Measurements from ENCODE around the gene COX20.

COX20 gene

GRCh38 chr1:244844155-244845121, 9.0 kb downstream of the COX20 start:
- no peak overlapping the region; the same call in 1 of the 2 replicates for H3K27ac ChIP-seq
- H2AFZ ChIP-seq (ENCODE audit: low read depth), result no peak overlapping the region
- no peaks in the 10 kb centered on the region for H3K27me3 ChIP-seq (ENCODE audit: insufficient read depth, low read depth)
- no peak overlapping the region for H3K9ac ChIP-seq
- peaks cover 18% of the 10 kb centered on the region; the same call in 1 of the 2 replicates for H4K20me1 ChIP-seq (ENCODE audit: insufficient read depth)
- no peak overlapping the region for H3K4me3 ChIP-seq (IDR thresholded peaks at IDR 0.05; ENCODE audit: insufficient read depth, low read depth, low read length)
- peaks cover 60% of the 10 kb centered on the region for H3K4me1 ChIP-seq (ENCODE audit: low read depth, poor library complexity, severe bottlenecking)
- TF ChIP-seq CTCF (conservative IDR thresholded peaks at IDR 0.05; ENCODE audit: low read depth, low read length), result no peak
- peaks cover 68% of the 10 kb centered on the region for H3K79me2 ChIP-seq (ENCODE audit: insufficient read depth, low read depth)
- no peak overlapping the region for H3K4me2 ChIP-seq
- H3K36me3 ChIP-seq (ENCODE audit: insufficient read depth), result peaks cover 42% of the 10 kb centered on the region

- H3K4me1 ChIP-seq (ENCODE audit: low read depth, poor library complexity, severe bottlenecking), result peaks cover 38% of the 10 kb centered on the region
- no peak for TF ChIP-seq CTCF (conservative IDR thresholded peaks at IDR 0.05; ENCODE audit: low read depth, low read length)
- H3K9ac ChIP-seq, result no peak overlapping the region
- H3K36me3 ChIP-seq (ENCODE audit: insufficient read depth), result peaks cover 43% of the 10 kb centered on the region
- H3K27ac ChIP-seq, result no peak overlapping the region
- no peak overlapping the region for H3K4me2 ChIP-seq
- no peak overlapping the region for H2AFZ ChIP-seq (ENCODE audit: low read depth)
- peaks cover 18% of the 10 kb centered on the region; the same call in 1 of the 2 replicates for H4K20me1 ChIP-seq (ENCODE audit: insufficient read depth)
- peaks cover 79% of the 10 kb centered on the region for H3K79me2 ChIP-seq (ENCODE audit: insufficient read depth, low read depth)
- no peaks in the 10 kb centered on the region for H3K27me3 ChIP-seq (ENCODE audit: insufficient read depth, low read depth)
- H3K4me3 ChIP-seq (IDR thresholded peaks at IDR 0.05; ENCODE audit: insufficient read depth, low read depth, low read length), result no peak overlapping the region
Observed at GRCh38 chr1:244846653-244847052, 11.2 kb downstream of the COX20 start.

- Histone ChIP-seq H3K27ac (peak overlapping the region; percentile 1; the same call in 1 of the 2 replicates), H3K27me3 (ENCODE audit: insufficient read depth, low read depth) (no peaks in the 10 kb centered on the region), H2AFZ (ENCODE audit: low read depth) (no peak overlapping the region), H3K9ac (no peak overlapping the region), H3K4me1 (ENCODE audit: low read depth, poor library complexity, severe bottlenecking) (peaks cover 11% of the 10 kb centered on the region), H4K20me1 (ENCODE audit: insufficient read depth) (peaks cover 15% of the 10 kb centered on the region; the same call in 1 of the 2 replicates), H3K79me2 (ENCODE audit: insufficient read depth, low read depth) (peaks cover 79% of the 10 kb centered on the region), H3K4me3 (IDR thresholded peaks at IDR 0.05; ENCODE audit: insufficient read depth, low read depth, low read length) (no peak overlapping the region), H3K36me3 (ENCODE audit: insufficient read depth) (peaks cover 36% of the 10 kb centered on the region), H3K4me2 (no peak overlapping the region)
- no peak for TF ChIP-seq CTCF (conservative IDR thresholded peaks at IDR 0.05; ENCODE audit: low read depth, low read length)
Observed at GRCh38 chr1:244849189-244849866, 13.9 kb downstream of the COX20 start.

- H3K79me2 ChIP-seq (ENCODE audit: insufficient read depth, low read depth), result peaks cover 77% of the 10 kb centered on the region
Observed at GRCh38 chr1:244850099-244850852, 14.8 kb downstream of the COX20 start.

More at GRCh38 chr1:244850099-244850852, 14.8 kb downstream of the COX20 start:
- peaks cover 41% of the 10 kb centered on the region for H3K36me3 ChIP-seq (ENCODE audit: insufficient read depth)
- no peak overlapping the region for H3K27ac ChIP-seq
- TF ChIP-seq CTCF (conservative IDR thresholded peaks at IDR 0.05; ENCODE audit: low read depth, low read length), result no peak
- no peak overlapping the region for H3K9ac ChIP-seq
- H3K4me2 ChIP-seq, result no peak overlapping the region
- H2AFZ ChIP-seq (ENCODE audit: low read depth), result no peak overlapping the region
- peaks cover 4% of the 10 kb centered on the region for H3K4me1 ChIP-seq (ENCODE audit: low read depth, poor library complexity, severe bottlenecking)
- peaks cover 15% of the 10 kb centered on the region; the same call in 1 of the 2 replicates for H4K20me1 ChIP-seq (ENCODE audit: insufficient read depth)
- no peaks in the 10 kb centered on the region for H3K27me3 ChIP-seq (ENCODE audit: insufficient read depth, low read depth)
- H3K4me3 ChIP-seq (IDR thresholded peaks at IDR 0.05; ENCODE audit: insufficient read depth, low read depth, low read length), result no peak overlapping the region

Measured in KMS-11 (cell line).